HepG2 (cell line): ENCODE data around the gene ARVCF. TPM values are rescaled to one million over a fixed set of nuclear protein-coding genes. Genes with fewer than 3 reads are reported as not detected.

Experiments
- ATAC-seq: fragments of 200-7000 bp; cut with Tn5 transposase; 3 replicates; pipeline ENCODE4 v1.9.1; 2020; ENCODE audit warnings: mild to moderate bottlenecking, moderate library complexity
- BruUV-seq: library from RNA; stranded (reverse); fragments of 400-500 nt; replicated peaks from 2 replicates; lab custom pipeline; 2021; lab: Mats Ljungman, UMichigan
- CTCF ChIA-PET: fragments of 300-600 bp; formaldehyde crosslinking; extraction: SDS; loops from one replicate; lab custom pipeline; 2021; ENCODE audit warnings: low total read pairs, inconsistent platforms, low intra/inter-chr PET ratio; lab: Yijun Ruan, JAX
- POLR2A ChIA-PET: fragments of 350-600 bp; sonication (Branson Sonifier 250); formaldehyde crosslinking; loops from one replicate; lab custom pipeline; 2020; ENCODE audit warnings: antibody characterized with exemption, inconsistent platforms; lab: Yijun Ruan, JAX
- DNase-seq: peaks from one replicate; pipeline ENCODE4 v3.0.0-alpha.2; 2015; ENCODE audit warnings: low spot score
- FAIRE-seq: peaks from 3 replicates; lab custom pipeline; 2011; peaks lifted over from hg19 to GRCh38; lab: Jason Lieb, UNC
- H2AFZ ChIP-seq: one replicate; pipeline ENCODE4 v1.6.1; 2011; ENCODE audit warnings: low read length, inconsistent platforms
- H3K27ac ChIP-seq: fragments of 300-600 bp; 3 replicates; pipeline ENCODE4 v1.8.0; 2011; ENCODE audit warnings: mixed run types, mild to moderate bottlenecking, mixed read lengths, low read length, inconsistent platforms; ENCODE audit not compliant: insufficient read depth; ENCODE audit errors: extremely low read length
- H3K27me3 ChIP-seq, 2 experiments: fragments of 200-600 bp in 1 of 2; 2 replicates in 1 of 2; 3 replicates in 1 of 2; pipeline versions ENCODE4 v1.6.0 to v1.8.0; 2011; ENCODE audit warnings: low read length in 2 of 2, mild to moderate bottlenecking in 2 of 2, moderate library complexity in 2 of 2, inconsistent platforms in 1 of 2; ENCODE audit not compliant: insufficient read depth in 2 of 2, control insufficient read depth in 1 of 2
- H3K36me3 ChIP-seq, 2 experiments: fragments of 200-600 bp in 1 of 2; replicated peaks in 1 of 2; 2 replicates in 1 of 2; 3 replicates in 1 of 2; pipeline versions ENCODE4 v1.5.1 to v1.8.0; 2011; ENCODE audit warnings: low read length in 2 of 2, inconsistent platforms in 1 of 2; ENCODE audit not compliant: insufficient read depth in 2 of 2, control insufficient read depth in 1 of 2
- H3K4me1 ChIP-seq: 2 replicates; pipeline ENCODE4 v1.5.1; 2012; ENCODE audit warnings: low read length, inconsistent platforms; ENCODE audit not compliant: insufficient read depth
- H3K4me2 ChIP-seq: 2 replicates; pipeline ENCODE4 v1.6.0; 2011; ENCODE audit warnings: low read depth, low read length, inconsistent platforms
- H3K4me3 ChIP-seq, 3 experiments: fragments of 200-600 bp in 1 of 3; sonication (generic), shearing (Covaris generic) in 1 of 3; replicated peaks in 1 of 3; 2 replicates each; pipeline ENCODE4 v1.5.1; 2011 to 2016; ENCODE audit warnings: low read length in 3 of 3, inconsistent platforms in 2 of 3, low read depth in 2 of 3, mild to moderate bottlenecking in 2 of 3, control low read depth in 1 of 3, mixed read lengths in 1 of 3; ENCODE audit not compliant: insufficient read depth in 1 of 3
- H3K79me2 ChIP-seq: one replicate; pipeline ENCODE4 v1.6.1; 2011; ENCODE audit warnings: low read length, inconsistent platforms; ENCODE audit not compliant: insufficient read depth
- H3K9ac ChIP-seq: 2 replicates; pipeline ENCODE4 v1.6.0; 2011; ENCODE audit warnings: mild to moderate bottlenecking, low read depth, low read length, inconsistent platforms; ENCODE audit not compliant: insufficient read depth
- H3K9me3 ChIP-seq: 2 replicates; pipeline ENCODE4 v1.5.1; 2012; ENCODE audit warnings: mild to moderate bottlenecking, low read length
- H4K20me1 ChIP-seq: 2 replicates; pipeline ENCODE4 v1.6.0; 2011; ENCODE audit warnings: inconsistent platforms, mild to moderate bottlenecking, low read length, moderate library complexity; ENCODE audit not compliant: insufficient read depth
- CBX2 ChIP-seq, 2 experiments: fragments of 200-600 bp in 1 of 2; sonication (generic); formaldehyde crosslinking in 1 of 2; IDR thresholded peaks; 2 replicates each; pipeline versions ENCODE4 v1.7.0 to v1.8.1; 2018 to 2022; ENCODE audit warnings: low read depth in 2 of 2, low read length in 1 of 2, mild to moderate bottlenecking in 1 of 2, missing genetic modification reagents in 1 of 2
- CENPT ChIP-seq: sonication (generic); formaldehyde crosslinking; IDR thresholded peaks from 2 replicates; pipeline ENCODE4 v1.8.0; 2022; ENCODE audit warnings: low read depth, mild to moderate bottlenecking, moderate library complexity, missing genetic modification reagents
- KDM4B ChIP-seq: sonication (generic); formaldehyde crosslinking; IDR thresholded peaks from 2 replicates; pipeline ENCODE4 v1.4.0; 2020; ENCODE audit warnings: missing genetic modification reagents
- REST ChIP-seq, 2 experiments: IDR thresholded peaks; 2 replicates each; pipeline ENCODE4 v1.6.1; 2011 to 2012; ENCODE audit warnings: low read length in 2 of 2, borderline replicate concordance in 1 of 2, low read depth in 1 of 2, mild to moderate bottlenecking in 1 of 2, moderate library complexity in 1 of 2
- ZNF101 ChIP-seq: sonication (generic); formaldehyde crosslinking; IDR thresholded peaks from 2 replicates; pipeline ENCODE4 v1.4.0; 2020; ENCODE audit warnings: mild to moderate bottlenecking, low read depth, missing genetic modification reagents, borderline replicate concordance
- ZSCAN25 ChIP-seq: sonication (generic); formaldehyde crosslinking; IDR thresholded peaks from 2 replicates; pipeline ENCODE4 v1.8.0; 2022; ENCODE audit warnings: mild to moderate bottlenecking, missing genetic modification reagents
- WGBS: methylation state at CpG from one replicate; pipeline ENCODE4 v1.1.6; 2017; ENCODE audit warnings: low lambda C conversion rate; 5-methylcytosine and 5-hydroxymethylcytosine counted together
- in situ Hi-C: cut with HindIII; loops from 2 replicates; pipeline ENCODE4 v1.10.0; 2017; ENCODE audit warnings: low pct_unique_long_range_greater_than_20kb; ENCODE audit not compliant: extremely low pct_ligation_motif_present
- intact Hi-C: fragments of 100-400 bp; cut with micrococcal nuclease; formaldehyde crosslinking; loops from one replicate; pipeline ENCODE4 v1.10.0; 2022; ENCODE audit not compliant: unreplicated experiment
- polyA plus RNA-seq, 8 experiments: library from polyadenylated mRNA; depleted of rRNA in 3 of 8; stranded (reverse) in 7 of 8; unstranded in 1 of 8; fragments of >200 nt; fragmentation: Illumina TruSeq in 4 of 8; extraction: Trizol in 4 of 8; gene quantifications; 2 replicates each; pipeline versions ENCODE4 v1.2.1 to v1.2.3, GENCODE V29; 2011 to 2016; ENCODE audit warnings: low read depth in 4 of 8, missing spikeins in 1 of 8, mixed read lengths in 1 of 8; ENCODE audit not compliant: insufficient read depth in 1 of 8
- total RNA-seq, 5 experiments: library from RNA; depleted of rRNA; stranded (reverse); fragments of >200 nt; fragmentation: Illumina TruSeq; extraction: Trizol; gene quantifications; 2 replicates each; pipeline ENCODE4 v1.2.3, GENCODE V29; 2016; ENCODE audit warnings: low read depth in 1 of 5
- TF ChIP-seq, protein P1 (sequence below): sonication (generic); formaldehyde crosslinking; IDR thresholded peaks from 2 replicates; pipeline ENCODE4 v1.5.0; 2020; ENCODE audit warnings: missing genetic modification reagents, mild to moderate bottlenecking, borderline replicate concordance
- TF ChIP-seq, protein P2 (sequence below): IDR thresholded peaks from 2 replicates; pipeline ENCODE4 v1.6.1; 2012; ENCODE audit warnings: low read depth, low read length, improper control_type of control experiment

ARVCF gene
- total and polyA plus RNA-seq, 2 of the 13 experiments (the other 11 are each of a cell fraction or from before 2014, with no cell fraction given) = 16.4 to 17.7 TPM

DNA sequence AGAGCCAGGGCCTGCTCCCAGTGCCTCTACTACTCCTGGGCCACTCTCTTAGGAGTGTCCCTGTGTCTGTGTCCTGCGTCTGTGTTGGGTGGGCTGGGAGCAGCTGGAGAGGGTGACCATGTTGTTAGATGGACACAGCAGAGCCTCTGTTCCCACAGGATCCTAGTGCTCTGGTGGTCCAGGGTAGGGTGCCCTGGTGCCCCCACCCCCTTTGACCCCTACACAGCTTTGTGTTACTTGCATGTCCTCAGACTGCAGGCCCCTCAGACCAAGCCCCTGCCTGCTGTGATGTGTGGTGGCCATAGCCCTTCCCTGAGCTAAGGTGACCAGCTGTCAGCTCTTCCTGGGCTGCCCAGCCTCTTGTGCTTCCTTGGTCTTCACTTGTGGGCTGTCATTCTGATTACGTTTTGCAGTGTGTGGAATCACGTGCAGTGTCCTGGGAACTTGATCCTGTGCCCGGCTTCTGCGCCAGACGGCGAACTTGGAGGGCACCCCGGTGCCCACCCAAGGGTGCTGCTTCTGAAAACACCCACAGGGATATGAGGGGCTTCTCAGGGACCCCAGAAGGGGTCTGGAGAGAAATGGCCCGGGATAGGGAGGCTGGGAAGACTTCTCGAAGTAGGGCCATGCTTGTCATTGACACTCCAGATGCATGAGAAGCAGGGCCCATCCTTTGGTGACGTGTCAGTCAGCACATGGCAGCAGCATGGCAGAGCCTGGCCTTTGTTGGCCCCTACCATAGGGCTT lies 5.8 kb upstream of the ARVCF start:
- ATAC-seq (no peak), DNase-seq (no peak), FAIRE-seq (no peak)
- intact Hi-C loops (no loop called here), in situ Hi-C loops (no loop called here)
- Histone ChIP-seq H3K9me3 (no peaks in the 10 kb centered on the region), H4K20me1 (no peaks in the 10 kb centered on the region), H3K4me2 (peak overlapping the region; percentile 98), H3K27ac (peak overlapping the region; percentile 53), H3K27me3 (peaks cover 0 to 5% of the 10 kb centered on the region in 2 experiments; a peak in 1 of 5 replicates), H3K9ac (peak overlapping the region; percentile 77), H3K79me2 (peaks cover 12% of the 10 kb centered on the region), H2AFZ (no peak overlapping the region), H3K4me3 (peak overlapping the region; percentile 83 to 95 (median 88); a peak in 4 of 6 replicates), H3K4me1 (peaks cover 39% of the 10 kb centered on the region), H3K36me3 (0 out of 5 replicates have a peak, but pooled peaks cover 0 to 1% of the 10 kb centered on the region in 2 experiments)
- POLR2A ChIA-PET = interaction anchor here (0.6 to 2.1 kb wide), 3 partner anchors 9 to 64 kb away, joined by 3 to 4 read pairs (median 3); no protein-coding TSS in a partner anchor
- TF ChIP-seq ZNF101 (CRISPR knock-in tag) (no peak), CENPT (CRISPR knock-in tag) (no peak), REST (IDR thresholded peaks at IDR 0.05; ENCODE audit: borderline replicate concordance in 1 of 2, low read depth in 1 of 2, low read length in 2 of 2) (no peak), ZSCAN25 (CRISPR knock-in tag) (no peak), KDM4B (CRISPR knock-in tag) (no peak), CBX2 (IDR thresholded peaks at IDR 0.05; ENCODE audit: low read depth, low read length) (no peak), CBX2 (CRISPR knock-in tag; IDR thresholded peaks at IDR 0.05; ENCODE audit: low read depth) (no peak)
- TF ChIP-seq, protein P1, sequence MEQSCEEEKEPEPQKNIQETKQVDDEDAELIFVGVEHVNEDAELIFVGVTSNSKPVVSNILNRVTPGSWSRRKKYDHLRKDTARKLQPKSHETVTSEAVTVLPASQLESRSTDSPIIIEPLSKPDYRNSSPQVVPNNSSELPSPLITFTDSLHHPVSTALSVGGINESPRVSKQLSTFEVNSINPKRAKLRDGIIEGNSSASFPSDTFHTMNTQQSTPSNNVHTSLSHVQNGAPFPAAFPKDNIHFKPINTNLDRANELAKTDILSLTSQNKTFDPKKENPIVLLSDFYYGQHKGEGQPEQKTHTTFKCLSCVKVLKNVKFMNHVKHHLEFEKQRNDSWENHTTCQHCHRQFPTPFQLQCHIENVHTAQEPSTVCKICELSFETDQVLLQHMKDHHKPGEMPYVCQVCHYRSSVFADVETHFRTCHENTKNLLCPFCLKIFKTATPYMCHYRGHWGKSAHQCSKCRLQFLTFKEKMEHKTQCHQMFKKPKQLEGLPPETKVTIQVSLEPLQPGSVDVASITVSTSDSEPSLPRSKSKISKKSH (CRISPR knock-in tag) = no peak
- TF ChIP-seq, protein P2, sequence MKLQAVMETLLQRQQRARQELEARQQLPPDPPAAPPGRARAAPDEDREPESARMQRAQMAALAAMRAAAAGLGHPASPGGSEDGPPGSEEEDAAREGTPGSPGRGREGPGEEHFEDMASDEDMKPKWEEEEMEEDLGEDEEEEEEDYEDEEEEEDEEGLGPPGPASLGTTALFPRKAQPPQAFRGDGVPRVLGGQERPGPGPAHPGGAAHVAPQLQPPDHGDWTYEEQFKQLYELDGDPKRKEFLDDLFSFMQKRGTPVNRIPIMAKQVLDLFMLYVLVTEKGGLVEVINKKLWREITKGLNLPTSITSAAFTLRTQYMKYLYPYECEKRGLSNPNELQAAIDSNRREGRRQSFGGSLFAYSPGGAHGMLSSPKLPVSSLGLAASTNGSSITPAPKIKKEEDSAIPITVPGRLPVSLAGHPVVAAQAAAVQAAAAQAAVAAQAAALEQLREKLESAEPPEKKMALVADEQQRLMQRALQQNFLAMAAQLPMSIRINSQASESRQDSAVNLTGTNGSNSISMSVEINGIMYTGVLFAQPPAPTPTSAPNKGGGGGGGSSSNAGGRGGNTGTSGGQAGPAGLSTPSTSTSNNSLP = no peak
- BruUV-seq = no TSS peak
- CTCF ChIA-PET = no interaction called here
- 91% methylated on average over 6 of the region's 11 CpGs for WGBS
